H1 (cell line): ENCODE results near the gene DPP3. TPM values are rescaled to one million over a fixed set of nuclear protein-coding genes. Genes with fewer than 3 reads are reported as not detected.
A peak's percentile ranks its signal among the peaks of the same experiment; 100 is the strongest.

ENCODE experiments used
- CTCF ChIA-PET: fragments of 300-600 bp; sonication (Branson Sonifier 250); formaldehyde crosslinking; loops from one replicate; lab custom pipeline; 2021; ENCODE audit not compliant: partially characterized antibody; lab: Charles Lee
- POLR2A ChIA-PET: fragments of 300-600 bp; sonication (Branson Sonifier 250); formaldehyde crosslinking; loops from one replicate; lab custom pipeline; 2021; ENCODE audit warnings: inconsistent platforms; ENCODE audit not compliant: partially characterized antibody; lab: Charles Lee
- DNase-seq, 2 experiments: peaks; one replicate each; pipeline versions ENCODE4 v3.0.0 to v3.0.0-alpha.2; 2010 to 2022; ENCODE audit warnings: low spot score in 2 of 2, low read depth in 1 of 2, mixed read lengths in 1 of 2
- FAIRE-seq: peaks from 2 replicates; lab custom pipeline; 2011; peaks lifted over from hg19 to GRCh38; lab: Jason Lieb, UNC
- H2AFZ ChIP-seq: 2 replicates; pipeline ENCODE4 v1.8.1; 2012; ENCODE audit warnings: low read length, inconsistent platforms
- H2AK5ac ChIP-seq: 2 replicates; pipeline ENCODE4 v1.6.1; 2013; ENCODE audit warnings: low read depth, low read length
- H2BK120ac ChIP-seq: replicated peaks from 2 replicates; pipeline ENCODE3; 2013; ENCODE audit warnings: low read depth, low read length, inconsistent platforms
- H2BK12ac ChIP-seq: 2 replicates; pipeline ENCODE4 v1.6.1; 2013; ENCODE audit warnings: low read depth, low read length
- H2BK15ac ChIP-seq: 2 replicates; pipeline ENCODE4 v1.6.1; 2013; ENCODE audit warnings: low read length
- H2BK20ac ChIP-seq: 2 replicates; pipeline ENCODE4 v1.6.1; 2013; ENCODE audit warnings: low read length
- H2BK5ac ChIP-seq: 2 replicates; pipeline ENCODE4 v1.6.1; 2013; ENCODE audit warnings: low read depth, low read length
- H3K14ac ChIP-seq: 2 replicates; pipeline ENCODE4 v1.6.1; 2013; ENCODE audit warnings: inconsistent platforms; ENCODE audit not compliant: insufficient read length
- H3K18ac ChIP-seq: 2 replicates; pipeline ENCODE4 v1.6.1; 2013; ENCODE audit warnings: low read length; ENCODE audit errors: extremely low read depth
- H3K23ac ChIP-seq: 2 replicates; pipeline ENCODE4 v1.6.1; 2013; ENCODE audit warnings: inconsistent platforms; ENCODE audit not compliant: insufficient read length
- H3K23me2 ChIP-seq: 2 replicates; pipeline ENCODE4 v1.6.1; 2013; ENCODE audit warnings: low read depth, low read length
- H3K27ac ChIP-seq: 2 replicates; pipeline ENCODE4 v1.6.1; 2011; ENCODE audit warnings: low read depth, low read length, inconsistent platforms
- H3K27me3 ChIP-seq, 4 experiments: replicated peaks in 1 of 4; 1 replicate in 1 of 4; 2 replicates in 3 of 4; pipeline versions ENCODE4 v1.6.1 to v1.8.1; 2011 to 2013; ENCODE audit warnings: low read length in 3 of 4, mild to moderate bottlenecking in 3 of 4, inconsistent platforms in 2 of 4, mixed read lengths in 2 of 4, moderate library complexity in 1 of 4; ENCODE audit not compliant: control insufficient read depth in 3 of 4, insufficient read depth in 3 of 4; ENCODE audit errors: extremely low read depth in 1 of 4
- H3K36me3 ChIP-seq, 4 experiments: 2 replicates each; pipeline versions ENCODE4 v1.6.1 to v1.8.1; 2011 to 2013; ENCODE audit warnings: mild to moderate bottlenecking in 4 of 4, low read length in 3 of 4, moderate library complexity in 2 of 4, control low read depth in 1 of 4, inconsistent platforms in 1 of 4; ENCODE audit not compliant: insufficient read depth in 4 of 4, control insufficient read depth in 2 of 4
- H3K4ac ChIP-seq: replicated peaks from 2 replicates; pipeline ENCODE3; 2013; ENCODE audit warnings: low read length, low read depth, mixed read lengths, inconsistent platforms; ENCODE audit not compliant: insufficient read length
- H3K4me1 ChIP-seq, 4 experiments: replicated peaks in 1 of 4; 1 replicate in 1 of 4; 2 replicates in 3 of 4; pipeline versions ENCODE4 v1.6.1 to v1.8.1; 2011 to 2013; ENCODE audit warnings: low read length in 3 of 4, inconsistent platforms in 2 of 4, mixed read lengths in 1 of 4; ENCODE audit not compliant: insufficient read depth in 4 of 4, control insufficient read depth in 3 of 4
- H3K4me2 ChIP-seq, 2 experiments: 2 replicates each; pipeline versions ENCODE4 v1.6.1 to v1.8.1; 2011 to 2013; ENCODE audit warnings: low read depth in 2 of 2, low read length in 2 of 2, control low read depth in 1 of 2, inconsistent platforms in 1 of 2, mild to moderate bottlenecking in 1 of 2; ENCODE audit not compliant: insufficient read depth in 1 of 2
- H3K4me3 ChIP-seq, 4 experiments: fragments of 200-600, 300-600 bp in 1 of 4; sonication (generic), shearing (Covaris generic), sonication (Bioruptor Twin) in 1 of 4; 2 replicates each; pipeline versions ENCODE4 v1.5.1 to v1.8.1; 2011 to 2016; ENCODE audit warnings: low read length in 4 of 4, low read depth in 3 of 4, control low read depth in 2 of 4, inconsistent platforms in 2 of 4, mild to moderate bottlenecking in 2 of 4, mixed read lengths in 1 of 4, moderate library complexity in 1 of 4; ENCODE audit not compliant: insufficient read depth in 2 of 4; ENCODE audit errors: extremely low read depth in 1 of 4
- H3K56ac ChIP-seq: replicated peaks from 2 replicates; pipeline ENCODE3; 2013; ENCODE audit warnings: low read depth, mild to moderate bottlenecking, mixed read lengths, low read length, inconsistent platforms; ENCODE audit not compliant: insufficient read length
- H3K79me1 ChIP-seq: 2 replicates; pipeline ENCODE4 v1.6.1; 2013; ENCODE audit warnings: low read depth, low read length, control low read depth
- H3K79me2 ChIP-seq, 2 experiments: 2 replicates each; pipeline versions ENCODE4 v1.6.1 to v1.8.1; 2012 to 2013; ENCODE audit warnings: low read length in 2 of 2, mild to moderate bottlenecking in 2 of 2, inconsistent platforms in 1 of 2; ENCODE audit not compliant: insufficient read depth in 2 of 2, control insufficient read depth in 1 of 2
- H3K9ac ChIP-seq, 4 experiments: replicated peaks in 1 of 4; 1 replicate in 1 of 4; 2 replicates in 3 of 4; pipeline versions ENCODE4 v1.6.1 to v1.8.1; 2011 to 2013; ENCODE audit warnings: low read depth in 3 of 4, low read length in 3 of 4, control low read depth in 2 of 4, mild to moderate bottlenecking in 2 of 4, moderate library complexity in 2 of 4, inconsistent platforms in 1 of 4; ENCODE audit errors: extremely low read depth in 1 of 4
- H3K9me3 ChIP-seq, 2 experiments: 2 replicates each; pipeline versions ENCODE4 v1.6.1 to v1.8.1; 2012 to 2013; ENCODE audit warnings: mild to moderate bottlenecking in 2 of 2, moderate library complexity in 2 of 2, control low read depth in 1 of 2, inconsistent platforms in 1 of 2, low read depth in 1 of 2, low read length in 1 of 2, mixed read lengths in 1 of 2; ENCODE audit not compliant: insufficient read depth in 2 of 2
- H4K20me1 ChIP-seq, 2 experiments: replicated peaks in 1 of 2; 2 replicates each; pipeline versions ENCODE3 to v1.8.1; 2011 to 2013; ENCODE audit warnings: inconsistent platforms in 2 of 2, low read length in 2 of 2, mild to moderate bottlenecking in 1 of 2; ENCODE audit not compliant: insufficient read depth in 2 of 2, control insufficient read depth in 1 of 2
- H4K5ac ChIP-seq: 2 replicates; pipeline ENCODE4 v1.6.1; 2013; ENCODE audit warnings: low read length, low read depth, mixed read lengths, inconsistent platforms; ENCODE audit not compliant: insufficient read length
- H4K8ac ChIP-seq: 2 replicates; pipeline ENCODE4 v1.8.0; 2013; ENCODE audit warnings: mild to moderate bottlenecking, moderate library complexity, low read length, inconsistent platforms; ENCODE audit not compliant: insufficient read depth; ENCODE audit errors: extremely low read depth
- H4K91ac ChIP-seq: replicated peaks from 2 replicates; pipeline ENCODE3; 2013; ENCODE audit warnings: low read length, mixed read lengths, inconsistent platforms; ENCODE audit not compliant: insufficient read length
- BACH1 ChIP-seq: IDR thresholded peaks from 2 replicates; pipeline ENCODE4 v1.6.1; 2012; ENCODE audit warnings: low read length, improper control_type of control experiment
- CTBP2 ChIP-seq: IDR thresholded peaks from 2 replicates; pipeline ENCODE4 v1.7.0; 2011; ENCODE audit warnings: borderline replicate concordance, mild to moderate bottlenecking, moderate library complexity, mixed read lengths, low read length; ENCODE audit not compliant: insufficient read depth, insufficient read length
- POU5F1 ChIP-seq: IDR thresholded peaks from 2 replicates; pipeline ENCODE4 v1.6.1; 2011; ENCODE audit warnings: low read depth, mild to moderate bottlenecking, low read length, moderate library complexity
- TCF12 ChIP-seq: IDR thresholded peaks from 2 replicates; pipeline ENCODE4 v1.6.1; 2011; ENCODE audit warnings: low read depth, mild to moderate bottlenecking, low read length
- ZNF274 ChIP-seq: IDR thresholded peaks from 2 replicates; pipeline ENCODE4 v1.7.0; 2012; ENCODE audit warnings: low read length, borderline replicate concordance; ENCODE audit errors: extremely low read depth
- WGBS, 2 experiments: shearing (Covaris generic) in 1 of 2; methylation state at CpG; one replicate each; pipeline versions ENCODE4 v1.1.6 to v1.1.7; 2013 to 2015; ENCODE audit warnings: low lambda C conversion rate in 2 of 2, mixed read lengths in 2 of 2, inconsistent platforms in 1 of 2, low coverage in 1 of 2, missing lambda C conversion rate in 1 of 2; ENCODE audit not compliant: insufficient replicate concordance in 2 of 2, insufficient coverage in 1 of 2, insufficient read length in 1 of 2; ENCODE audit errors: extremely low coverage in 1 of 2, missing lambda C conversion rate in 1 of 2; 5-methylcytosine and 5-hydroxymethylcytosine counted together
- polyA plus RNA-seq, 7 experiments: library from polyadenylated mRNA; depleted of rRNA in 3 of 7; stranded (reverse) in 5 of 7; unstranded in 2 of 7; fragments of >200 nt in 5 of 7; fragments of 200-250 nt in 2 of 7; gene quantifications; 1 replicate in 5 of 7; 2 replicates in 1 of 7; 4 replicates in 1 of 7; pipeline versions ENCODE4 v1.2.1 to v1.2.3, GENCODE V29; 2011 to 2013; ENCODE audit warnings: missing spikeins in 2 of 7, mixed read lengths in 2 of 7
- total RNA-seq: library from RNA; stranded (reverse); fragmentation: NEBNext Ultra II Directional; extraction: Animal tissue kit (Norgen Biotek cat#: 25700); gene quantifications from 2 replicates; pipeline ENCODE4 v1.2.1, GENCODE V29; 2021
- TF ChIP-seq, protein P1 (sequence below): IDR thresholded peaks from 2 replicates; pipeline ENCODE4 v1.6.1; 2012; ENCODE audit warnings: low read length, inconsistent platforms
- TF ChIP-seq, protein P2 (sequence below): IDR thresholded peaks from 2 replicates; pipeline ENCODE4 v1.6.1; 2012; ENCODE audit warnings: inconsistent platforms

Gene DPP3
- total and polyA plus RNA-seq, 2 of the 8 experiments (the other 6 are each of a cell fraction or from before 2014, with no cell fraction given) = 75.1 to 82.7 TPM

DNA sequence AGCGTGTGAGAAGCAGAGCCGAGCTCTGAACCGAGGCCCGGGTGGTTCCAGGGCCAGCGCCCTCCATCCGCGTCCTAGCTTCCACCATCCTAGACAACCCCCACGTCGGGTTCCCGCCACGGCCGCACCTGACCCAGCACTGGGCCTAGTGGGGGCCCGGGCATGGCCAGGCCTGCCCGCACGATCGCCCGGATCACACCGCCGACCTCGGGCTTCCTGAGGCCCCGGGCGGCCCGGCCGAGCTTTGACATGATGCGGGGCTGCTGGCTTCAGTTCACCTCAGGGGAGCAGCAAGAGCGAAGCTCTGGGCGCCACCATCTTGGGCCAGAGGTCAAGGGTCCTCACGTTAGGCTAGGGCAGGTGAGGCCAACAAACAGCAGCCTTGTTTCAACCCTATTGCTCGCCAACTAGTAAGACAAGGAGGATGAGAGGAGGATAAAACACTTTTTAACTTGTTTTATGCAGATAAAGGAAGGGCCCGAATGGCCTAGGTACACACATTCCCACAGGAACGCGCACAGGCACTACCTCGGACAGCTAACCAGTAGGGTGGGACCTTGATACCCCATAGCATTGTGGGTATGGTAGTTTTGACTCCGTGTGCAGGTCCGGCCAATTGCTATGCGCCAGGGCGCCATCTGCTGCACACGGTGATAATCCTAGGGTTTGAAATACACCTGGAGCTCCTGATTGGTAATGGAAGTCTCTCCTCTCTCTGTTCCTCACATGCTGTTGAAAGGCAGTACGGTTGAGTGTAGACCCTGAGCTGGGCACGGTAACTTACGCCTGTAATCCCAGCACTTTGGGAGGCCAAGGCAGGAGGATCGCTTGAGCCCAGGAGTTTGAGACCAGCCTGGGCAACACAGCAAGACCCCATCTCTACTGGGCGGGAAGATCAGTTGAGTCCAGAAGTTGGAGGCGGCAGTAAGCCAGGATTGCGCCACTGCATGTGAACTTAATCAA is 41.4 kb upstream of the DPP3 start, which contains the start of gene MRPL11:
MRPL11 (minus strand) TSS at position 345 of the 963 bp plus-strand sequence; CDS start at position 251, 94 bp downstream.
- H3K79me1 ChIP-seq = peaks cover 3% of the 10 kb centered on the region; the same call in 1 of the 2 replicates
- peak within 1 kb of the TSS; percentile 77 to 86 for H3K4me2 ChIP-seq
- H3K23ac ChIP-seq = no peak within 1 kb of the TSS
- H3K79me2 ChIP-seq = peaks cover 0 to 7% of the 10 kb centered on the region in 2 experiments; a peak in 2 of 4 replicates
- peaks cover 2% of the 10 kb centered on the region; the same call in 1 of the 2 replicates for H3K23me2 ChIP-seq
- H2AFZ ChIP-seq = peak within 1 kb of the TSS; percentile 100
- H2BK15ac ChIP-seq = peak within 1 kb of the TSS; percentile 82
- H3K4me1 ChIP-seq = peaks cover 0 to 5% (median 2%) of the 10 kb centered on the region in 4 experiments; a peak in 2 of 7 replicates
- FAIRE-seq (peak; percentile 98), DNase-seq (peak; percentile 84 to 94)
- no peak within 1 kb of the TSS for H3K14ac ChIP-seq
- H2BK5ac ChIP-seq = peak within 1 kb of the TSS; percentile 95
- peak within 1 kb of the TSS; percentile 56 for H3K56ac ChIP-seq
- peak within 1 kb of the TSS; percentile 85 to 98 (median 88) for H3K4me3 ChIP-seq
- WGBS, 2 experiments = 9% methylated on average over 45 of the region's 45 CpGs; no CpG with 5 or more reads in 1 of the 2 experiments
- H3K27me3 ChIP-seq = no peaks in the 10 kb centered on the region
- H3K27ac ChIP-seq = peak within 1 kb of the TSS; percentile 98
- peaks cover 0 to 1% of the 10 kb centered on the region in 2 experiments for H4K20me1 ChIP-seq
- no peak within 1 kb of the TSS for H2AK5ac ChIP-seq
- peak within 1 kb of the TSS; percentile 53 for H3K18ac ChIP-seq
- H3K36me3 ChIP-seq = peaks cover 9 to 23% (median 16%) of the 10 kb centered on the region in 4 experiments; a peak in 7 of 8 replicates
- peak within 1 kb of the TSS; percentile 80 for H4K91ac ChIP-seq
- ChIA-PET CTCF (interaction anchor here (0.6 to 13.7 kb wide), 39 partner anchors 9 to 410 kb away, joined by 3 to 259 read pairs (median 4); partner anchors contain the start of genes DPP3, NPAS4, PELI3 and RBM4B), POLR2A (interaction anchor here (0.8 to 2.3 kb wide), 25 partner anchors 8 to 906 kb away, joined by 3 to 16 read pairs (median 4); partner anchors contain the start of genes DPP3, NPAS4, PELI3 and RBM14)
- peak within 1 kb of the TSS; percentile 58 for H3K4ac ChIP-seq
- peak within 1 kb of the TSS; percentile 76 to 97 (median 92) for H3K9ac ChIP-seq
- H2BK20ac ChIP-seq = peak within 1 kb of the TSS; percentile 23; the same call in 1 of the 2 replicates
- peaks cover 10 to 14% of the 10 kb centered on the region in 2 experiments for H3K9me3 ChIP-seq
- peak within 1 kb of the TSS; percentile 75 for H4K5ac ChIP-seq
- H2BK12ac ChIP-seq = peak within 1 kb of the TSS; percentile 80; the same call in 1 of the 2 replicates
- peak within 1 kb of the TSS; percentile 92; the same call in 1 of the 2 replicates for H4K8ac ChIP-seq
- H2BK120ac ChIP-seq = peak within 1 kb of the TSS; percentile 55
- no peak for TF ChIP-seq BACH1
- TF ChIP-seq POU5F1 = no peak
- peak; percentile 73; the same call in 1 of the 2 replicates for TF ChIP-seq TCF12
- TF ChIP-seq CTBP2 = no peak
- no peak for TF ChIP-seq ZNF274
- TF ChIP-seq, protein P1, sequence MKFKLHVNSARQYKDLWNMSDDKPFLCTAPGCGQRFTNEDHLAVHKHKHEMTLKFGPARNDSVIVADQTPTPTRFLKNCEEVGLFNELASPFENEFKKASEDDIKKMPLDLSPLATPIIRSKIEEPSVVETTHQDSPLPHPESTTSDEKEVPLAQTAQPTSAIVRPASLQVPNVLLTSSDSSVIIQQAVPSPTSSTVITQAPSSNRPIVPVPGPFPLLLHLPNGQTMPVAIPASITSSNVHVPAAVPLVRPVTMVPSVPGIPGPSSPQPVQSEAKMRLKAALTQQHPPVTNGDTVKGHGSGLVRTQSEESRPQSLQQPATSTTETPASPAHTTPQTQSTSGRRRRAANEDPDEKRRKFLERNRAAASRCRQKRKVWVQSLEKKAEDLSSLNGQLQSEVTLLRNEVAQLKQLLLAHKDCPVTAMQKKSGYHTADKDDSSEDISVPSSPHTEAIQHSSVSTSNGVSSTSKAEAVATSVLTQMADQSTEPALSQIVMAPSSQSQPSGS = no peak
- TF ChIP-seq, protein P2, sequence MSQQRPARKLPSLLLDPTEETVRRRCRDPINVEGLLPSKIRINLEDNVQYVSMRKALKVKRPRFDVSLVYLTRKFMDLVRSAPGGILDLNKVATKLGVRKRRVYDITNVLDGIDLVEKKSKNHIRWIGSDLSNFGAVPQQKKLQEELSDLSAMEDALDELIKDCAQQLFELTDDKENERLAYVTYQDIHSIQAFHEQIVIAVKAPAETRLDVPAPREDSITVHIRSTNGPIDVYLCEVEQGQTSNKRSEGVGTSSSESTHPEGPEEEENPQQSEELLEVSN = peak; percentile 61
